SK-N-SH (cell line): Measurements from ENCODE around the gene ATP6V1G3. TPM values are rescaled to one million over a fixed set of nuclear protein-coding genes. Genes with fewer than 3 reads are reported as not detected.
"Not testable (repeated sequence)": the region's sequence is repeated elsewhere in the genome, so short reads cannot be mapped to it uniquely, and the experiment has no call there.

Experiments
- CTCF ChIA-PET: fragments of 300-600, 350-600 bp; formaldehyde crosslinking; extraction: SDS; loops from one replicate; lab custom pipeline; 2021; lab: Yijun Ruan, JAX
- POLR2A ChIA-PET: fragments of 350-600 bp; sonication (Branson Sonifier 250); formaldehyde crosslinking; extraction: SDS; loops from one replicate; lab custom pipeline; 2020; ENCODE audit warnings: antibody characterized with exemption, inconsistent platforms; lab: Yijun Ruan, JAX
- DNase-seq: peaks from one replicate; pipeline ENCODE4 v3.0.0; 2012
- H2AFZ ChIP-seq: fragments of 200-600 bp; sonication (generic); 2 replicates; pipeline ENCODE4 v1.8.1; 2016; ENCODE audit warnings: antibody characterized with exemption, mild to moderate bottlenecking, low read depth
- H3F3A ChIP-seq: fragments of 200-600 bp; sonication (generic); replicated peaks from 2 replicates; pipeline ENCODE3; 2016; ENCODE audit warnings: antibody characterized with exemption, mild to moderate bottlenecking; ENCODE audit not compliant: insufficient read depth
- H3K27ac ChIP-seq, 2 experiments: fragments of 200-500 bp in 1 of 2; fragments of 200-600 bp in 1 of 2; sonication (Bioruptor generic) in 1 of 2; sonication (generic), shearing (Covaris generic) in 1 of 2; 2 replicates each; pipeline versions ENCODE4 v1.5.1 to v1.6.1; 2014 to 2016; ENCODE audit warnings: low read depth in 2 of 2, inconsistent platforms in 1 of 2, low read length in 1 of 2, mild to moderate bottlenecking in 1 of 2, mixed read lengths in 1 of 2
- H3K27me3 ChIP-seq: fragments of 200-600 bp; sonication (generic), shearing (Covaris generic); 2 replicates; pipeline ENCODE4 v1.6.1; 2016; ENCODE audit warnings: mixed run types; ENCODE audit not compliant: insufficient read depth
- H3K36me3 ChIP-seq, 2 experiments: fragments of 200-500 bp in 1 of 2; fragments of 200-600 bp in 1 of 2; sonication (Bioruptor generic) in 1 of 2; sonication (generic) in 1 of 2; replicated peaks in 1 of 2; 2 replicates each; pipeline versions ENCODE3 to v1.5.1; 2014 to 2016; ENCODE audit warnings: low read length in 1 of 2, mild to moderate bottlenecking in 1 of 2; ENCODE audit not compliant: insufficient read depth in 2 of 2, control insufficient read depth in 1 of 2
- H3K4me1 ChIP-seq, 2 experiments: fragments of 200-500 bp in 1 of 2; fragments of 200-600 bp in 1 of 2; sonication (Bioruptor generic) in 1 of 2; sonication (generic), shearing (Covaris generic) in 1 of 2; 2 replicates each; pipeline versions ENCODE4 v1.5.1 to v1.6.1; 2014 to 2016; ENCODE audit warnings: low read depth in 1 of 2, low read length in 1 of 2, mixed run types in 1 of 2; ENCODE audit not compliant: insufficient read depth in 2 of 2, control insufficient read depth in 1 of 2
- H3K4me2 ChIP-seq: fragments of 200-600 bp; sonication (generic), shearing (Covaris generic); 2 replicates; pipeline ENCODE4 v1.6.1; 2017; ENCODE audit warnings: mixed run types
- H3K4me3 ChIP-seq, 2 experiments: fragments of 200-500 bp in 1 of 2; fragments of 200-600 bp in 1 of 2; sonication (Bioruptor generic) in 1 of 2; sonication (generic), shearing (Covaris generic) in 1 of 2; 2 replicates each; pipeline versions ENCODE4 v1.5.1 to v1.8.1; 2014 to 2016; ENCODE audit warnings: low read depth in 2 of 2, inconsistent platforms in 1 of 2, low read length in 1 of 2, mild to moderate bottlenecking in 1 of 2, mixed read lengths in 1 of 2, moderate library complexity in 1 of 2
- H3K79me2 ChIP-seq: fragments of 200-600 bp; sonication (generic); 2 replicates; pipeline ENCODE4 v1.8.1; 2017; ENCODE audit warnings: mild to moderate bottlenecking; ENCODE audit not compliant: insufficient read depth
- H3K9ac ChIP-seq: fragments of 200-600 bp; sonication (generic); 2 replicates; pipeline ENCODE4 v1.6.1; 2017; ENCODE audit warnings: mixed run types
- H3K9me2 ChIP-seq: fragments of 200-600 bp; sonication (generic); 2 replicates; pipeline ENCODE4 v1.6.1; 2017; ENCODE audit warnings: mixed run types
- H3K9me3 ChIP-seq: fragments of 200-600 bp; sonication (generic); 2 replicates; pipeline ENCODE4 v1.6.1; 2017; ENCODE audit warnings: mixed run types, mild to moderate bottlenecking, moderate library complexity
- H4K20me1 ChIP-seq: fragments of 200-600 bp; sonication (generic); 2 replicates; pipeline ENCODE4 v1.6.1; 2017; ENCODE audit warnings: mild to moderate bottlenecking, mixed run types; ENCODE audit not compliant: insufficient read depth
- CHD2 ChIP-seq: fragments of 150-350 bp; IDR thresholded peaks from 2 replicates; pipeline ENCODE4 v1.6.1; 2018; ENCODE audit warnings: low read length; ENCODE audit not compliant: partially characterized antibody
- ELF1 ChIP-seq: IDR thresholded peaks from 2 replicates; pipeline ENCODE4 v1.4.0; 2012
- EZH2phosphoT487 ChIP-seq: fragments of 200-600 bp; sonication (generic); IDR thresholded peaks from 2 replicates; pipeline ENCODE4 v1.6.1; 2017; ENCODE audit warnings: low read depth, mixed run types, mild to moderate bottlenecking, antibody characterized with exemption, moderate library complexity, borderline replicate concordance
- FOXJ3 ChIP-seq: sonication (generic); formaldehyde crosslinking; IDR thresholded peaks from 2 replicates; pipeline ENCODE4 v1.5.1; 2020; ENCODE audit warnings: mild to moderate bottlenecking, missing genetic modification reagents
- GABPA ChIP-seq: IDR thresholded peaks from 2 replicates; pipeline ENCODE4 v1.4.0; 2012; ENCODE audit warnings: low read depth, mild to moderate bottlenecking
- JUND ChIP-seq: IDR thresholded peaks from 2 replicates; pipeline ENCODE4 v1.4.0; 2012
- MEF2A ChIP-seq: IDR thresholded peaks from 2 replicates; pipeline ENCODE4 v1.4.0; 2012; ENCODE audit warnings: low read depth, borderline replicate concordance
- MXI1 ChIP-seq: IDR thresholded peaks from 2 replicates; pipeline ENCODE4 v1.6.1; 2012; ENCODE audit warnings: mild to moderate bottlenecking, low read depth, low read length, improper control_type of control experiment
- NRF1 ChIP-seq: IDR thresholded peaks from 2 replicates; pipeline ENCODE4 v1.6.1; 2012; ENCODE audit warnings: low read depth, mild to moderate bottlenecking, low read length
- SMC3 ChIP-seq: IDR thresholded peaks from 2 replicates; pipeline ENCODE4 v1.6.1; 2012; ENCODE audit warnings: low read depth, low read length, improper control_type of control experiment
- TAF1 ChIP-seq: IDR thresholded peaks from 2 replicates; pipeline ENCODE4 v1.6.1; 2012; ENCODE audit warnings: low read depth, mild to moderate bottlenecking, low read length, moderate library complexity, borderline replicate concordance
- TCF12 ChIP-seq: IDR thresholded peaks from 2 replicates; pipeline ENCODE4 v1.4.0; 2012
- WGBS: methylation state at CpG from one replicate; pipeline ENCODE4 v1.1.6; 2017; ENCODE audit warnings: low lambda C conversion rate; 5-methylcytosine and 5-hydroxymethylcytosine counted together
- polyA plus RNA-seq, 3 experiments: library from polyadenylated mRNA; depleted of rRNA; stranded (reverse); fragments of >200 nt; gene quantifications; 2 replicates each; pipeline ENCODE4 v1.2.3, GENCODE V29; 2012
- TF ChIP-seq, protein P1 (sequence below): IDR thresholded peaks from 2 replicates; pipeline ENCODE4 v1.6.1; 2012; ENCODE audit warnings: mild to moderate bottlenecking, low read depth, low read length, moderate library complexity
- TF ChIP-seq, protein P2 (sequence below): fragments of 200-600 bp; sonication (generic); IDR thresholded peaks from 2 replicates; pipeline ENCODE4 v1.6.1; 2017; ENCODE audit warnings: antibody characterized with exemption, mild to moderate bottlenecking, moderate library complexity
- TF ChIP-seq, protein P3 (sequence below): IDR thresholded peaks from 2 replicates; pipeline ENCODE4 v1.4.0; 2012; ENCODE audit warnings: low read depth, borderline replicate concordance
- TF ChIP-seq, protein P4 (sequence below): IDR thresholded peaks from 2 replicates; pipeline ENCODE4 v1.4.0; 2012; ENCODE audit warnings: low read depth
- TF ChIP-seq, protein P5 (sequence below): fragments of 150-350 bp; IDR thresholded peaks from 2 replicates; pipeline ENCODE4 v1.6.1; 2017; ENCODE audit warnings: antibody characterized with exemption, low read length, low read depth, borderline replicate concordance

ATP6V1G3 gene
- polyA plus RNA-seq, 1 of the 3 experiments (the other 2 are of a cell fraction), result not detected

DNA sequence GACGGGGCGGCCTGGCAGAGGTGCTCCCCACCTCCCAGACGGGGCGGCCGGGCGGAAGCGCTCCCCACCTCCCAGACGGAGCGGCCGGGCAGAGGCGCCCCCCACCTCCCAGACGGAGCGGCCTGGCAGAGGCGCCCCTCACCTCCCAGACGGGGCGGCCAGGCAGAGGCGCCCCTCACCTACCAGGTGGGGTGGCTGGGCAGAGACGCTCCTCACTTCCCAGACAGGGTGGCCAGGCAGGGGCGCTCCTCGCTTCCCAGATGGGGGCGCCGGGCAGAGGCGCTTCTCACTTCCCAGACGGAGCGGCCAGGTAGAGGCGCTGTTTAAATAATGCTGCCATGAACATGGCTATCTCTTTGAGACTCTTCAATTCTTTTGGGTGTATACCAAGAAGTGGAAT is 43.7 kb upstream of the ATP6V1G3 start:
- H3K79me2 ChIP-seq, result no peaks in the 10 kb centered on the region
- DNase-seq, result no peak
- H3K27me3 ChIP-seq, result no peaks in the 10 kb centered on the region
- H3K36me3 ChIP-seq, result peaks cover 0 to 2% of the 10 kb centered on the region in 2 experiments
- peaks cover 15% of the 10 kb centered on the region for H3K9me3 ChIP-seq
- H2AFZ ChIP-seq, result no peak overlapping the region
- H3K4me1 ChIP-seq, result no peaks in the 10 kb centered on the region
- ChIA-PET CTCF (no interaction called here), POLR2A (no interaction called here)
- no peaks in the 10 kb centered on the region for H4K20me1 ChIP-seq
- no peak overlapping the region for H3K4me3 ChIP-seq
- H3F3A ChIP-seq, result peaks cover 6% of the 10 kb centered on the region
- WGBS, result 96% methylated on average over 16 of the region's 26 CpGs
- H3K9me2 ChIP-seq, result no peaks in the 10 kb centered on the region
- no peak overlapping the region for H3K9ac ChIP-seq
- no peak overlapping the region for H3K4me2 ChIP-seq
- no peak overlapping the region for H3K27ac ChIP-seq
- TF ChIP-seq MXI1 (no peak), GABPA (no peak), TAF1 (no peak), SMC3 (no peak), MEF2A (no peak), EZH2phosphoT487 (no peak), FOXJ3 (CRISPR knock-in tag) (no peak), JUND (no peak), TCF12 (no peak), ELF1 (no peak), NRF1 (no peak), CHD2 (no peak)
- TF ChIP-seq, protein P1, sequence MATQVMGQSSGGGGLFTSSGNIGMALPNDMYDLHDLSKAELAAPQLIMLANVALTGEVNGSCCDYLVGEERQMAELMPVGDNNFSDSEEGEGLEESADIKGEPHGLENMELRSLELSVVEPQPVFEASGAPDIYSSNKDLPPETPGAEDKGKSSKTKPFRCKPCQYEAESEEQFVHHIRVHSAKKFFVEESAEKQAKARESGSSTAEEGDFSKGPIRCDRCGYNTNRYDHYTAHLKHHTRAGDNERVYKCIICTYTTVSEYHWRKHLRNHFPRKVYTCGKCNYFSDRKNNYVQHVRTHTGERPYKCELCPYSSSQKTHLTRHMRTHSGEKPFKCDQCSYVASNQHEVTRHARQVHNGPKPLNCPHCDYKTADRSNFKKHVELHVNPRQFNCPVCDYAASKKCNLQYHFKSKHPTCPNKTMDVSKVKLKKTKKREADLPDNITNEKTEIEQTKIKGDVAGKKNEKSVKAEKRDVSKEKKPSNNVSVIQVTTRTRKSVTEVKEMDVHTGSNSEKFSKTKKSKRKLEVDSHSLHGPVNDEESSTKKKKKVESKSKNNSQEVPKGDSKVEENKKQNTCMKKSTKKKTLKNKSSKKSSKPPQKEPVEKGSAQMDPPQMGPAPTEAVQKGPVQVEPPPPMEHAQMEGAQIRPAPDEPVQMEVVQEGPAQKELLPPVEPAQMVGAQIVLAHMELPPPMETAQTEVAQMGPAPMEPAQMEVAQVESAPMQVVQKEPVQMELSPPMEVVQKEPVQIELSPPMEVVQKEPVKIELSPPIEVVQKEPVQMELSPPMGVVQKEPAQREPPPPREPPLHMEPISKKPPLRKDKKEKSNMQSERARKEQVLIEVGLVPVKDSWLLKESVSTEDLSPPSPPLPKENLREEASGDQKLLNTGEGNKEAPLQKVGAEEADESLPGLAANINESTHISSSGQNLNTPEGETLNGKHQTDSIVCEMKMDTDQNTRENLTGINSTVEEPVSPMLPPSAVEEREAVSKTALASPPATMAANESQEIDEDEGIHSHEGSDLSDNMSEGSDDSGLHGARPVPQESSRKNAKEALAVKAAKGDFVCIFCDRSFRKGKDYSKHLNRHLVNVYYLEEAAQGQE, result no peak
- TF ChIP-seq, protein P2, sequence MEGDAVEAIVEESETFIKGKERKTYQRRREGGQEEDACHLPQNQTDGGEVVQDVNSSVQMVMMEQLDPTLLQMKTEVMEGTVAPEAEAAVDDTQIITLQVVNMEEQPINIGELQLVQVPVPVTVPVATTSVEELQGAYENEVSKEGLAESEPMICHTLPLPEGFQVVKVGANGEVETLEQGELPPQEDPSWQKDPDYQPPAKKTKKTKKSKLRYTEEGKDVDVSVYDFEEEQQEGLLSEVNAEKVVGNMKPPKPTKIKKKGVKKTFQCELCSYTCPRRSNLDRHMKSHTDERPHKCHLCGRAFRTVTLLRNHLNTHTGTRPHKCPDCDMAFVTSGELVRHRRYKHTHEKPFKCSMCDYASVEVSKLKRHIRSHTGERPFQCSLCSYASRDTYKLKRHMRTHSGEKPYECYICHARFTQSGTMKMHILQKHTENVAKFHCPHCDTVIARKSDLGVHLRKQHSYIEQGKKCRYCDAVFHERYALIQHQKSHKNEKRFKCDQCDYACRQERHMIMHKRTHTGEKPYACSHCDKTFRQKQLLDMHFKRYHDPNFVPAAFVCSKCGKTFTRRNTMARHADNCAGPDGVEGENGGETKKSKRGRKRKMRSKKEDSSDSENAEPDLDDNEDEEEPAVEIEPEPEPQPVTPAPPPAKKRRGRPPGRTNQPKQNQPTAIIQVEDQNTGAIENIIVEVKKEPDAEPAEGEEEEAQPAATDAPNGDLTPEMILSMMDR, result no peak
- TF ChIP-seq, protein P3, sequence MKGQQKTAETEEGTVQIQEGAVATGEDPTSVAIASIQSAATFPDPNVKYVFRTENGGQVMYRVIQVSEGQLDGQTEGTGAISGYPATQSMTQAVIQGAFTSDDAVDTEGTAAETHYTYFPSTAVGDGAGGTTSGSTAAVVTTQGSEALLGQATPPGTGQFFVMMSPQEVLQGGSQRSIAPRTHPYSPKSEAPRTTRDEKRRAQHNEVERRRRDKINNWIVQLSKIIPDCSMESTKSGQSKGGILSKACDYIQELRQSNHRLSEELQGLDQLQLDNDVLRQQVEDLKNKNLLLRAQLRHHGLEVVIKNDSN, result no peak
- TF ChIP-seq, protein P4, sequence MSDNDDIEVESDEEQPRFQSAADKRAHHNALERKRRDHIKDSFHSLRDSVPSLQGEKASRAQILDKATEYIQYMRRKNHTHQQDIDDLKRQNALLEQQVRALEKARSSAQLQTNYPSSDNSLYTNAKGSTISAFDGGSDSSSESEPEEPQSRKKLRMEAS, result no peak
- TF ChIP-seq, protein P5, sequence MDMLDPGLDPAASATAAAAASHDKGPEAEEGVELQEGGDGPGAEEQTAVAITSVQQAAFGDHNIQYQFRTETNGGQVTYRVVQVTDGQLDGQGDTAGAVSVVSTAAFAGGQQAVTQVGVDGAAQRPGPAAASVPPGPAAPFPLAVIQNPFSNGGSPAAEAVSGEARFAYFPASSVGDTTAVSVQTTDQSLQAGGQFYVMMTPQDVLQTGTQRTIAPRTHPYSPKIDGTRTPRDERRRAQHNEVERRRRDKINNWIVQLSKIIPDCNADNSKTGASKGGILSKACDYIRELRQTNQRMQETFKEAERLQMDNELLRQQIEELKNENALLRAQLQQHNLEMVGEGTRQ, result no peak

DNA sequence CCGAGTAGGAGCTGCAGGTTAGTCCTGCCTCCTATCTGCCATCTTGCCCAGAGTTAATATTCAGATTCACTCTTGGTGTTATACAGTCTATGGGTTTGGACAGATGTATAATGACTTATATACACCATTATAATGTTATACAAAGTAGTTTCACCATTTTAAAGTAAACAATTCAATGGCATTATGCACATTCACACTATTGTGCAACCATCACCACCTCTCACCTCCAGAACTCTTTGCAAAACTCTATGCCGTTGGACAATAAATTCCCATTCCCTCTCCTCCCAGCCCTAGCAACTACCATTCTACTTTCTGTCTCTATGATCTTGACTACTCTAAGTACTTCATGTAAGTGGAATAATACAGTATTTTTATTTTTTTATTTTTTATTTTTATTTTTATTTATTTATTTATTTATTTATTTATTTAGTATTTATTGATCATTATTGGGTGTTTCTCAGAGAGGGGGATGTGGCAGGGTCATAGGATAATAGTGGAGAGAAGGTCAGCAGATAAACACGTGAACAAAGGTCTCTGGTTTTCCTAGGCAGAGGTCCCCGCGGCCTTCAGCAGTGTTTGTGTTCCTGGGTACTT is 42.8 kb upstream of the ATP6V1G3 start:
- DNase-seq, H4K20me1 ChIP-seq, H2AFZ ChIP-seq, H3K9me3 ChIP-seq, H3K27ac ChIP-seq, H3K9me2 ChIP-seq, H3K27me3 ChIP-seq, POLR2A ChIA-PET, H3K4me2 ChIP-seq, H3K9ac ChIP-seq, CTCF ChIA-PET, H3K36me3 ChIP-seq, H3K4me1 ChIP-seq, H3K4me3 ChIP-seq, H3K79me2 ChIP-seq: not testable (repeated sequence)
- 94% methylated on average over 5 of the region's 5 CpGs for WGBS
- H3F3A ChIP-seq, result peaks cover 12% of the 10 kb centered on the region
